RPMI8226 (cell line): Measurements from ENCODE around the gene CCDC93.
"Not testable (repeated sequence)": the region's sequence is repeated elsewhere in the genome, so short reads cannot be mapped to it uniquely, and the experiment has no call there.

Experiments used
- DNase-seq: peaks from one replicate; pipeline ENCODE4 v3.0.0-alpha.2; 2015

Gene CCDC93

GRCh38 chr2:117952228-117952627 lies 61.6 kb downstream of the CCDC93 start:
- no peak for DNase-seq

GRCh38 chr2:117949806-117950205 lies 64.1 kb downstream of the CCDC93 start:
- no peak for DNase-seq

GRCh38 chr2:117948615-117949014 lies 65.3 kb downstream of the CCDC93 start:
- no peak for DNase-seq

GRCh38 chr2:117945296-117945695 lies 68.6 kb downstream of the CCDC93 start:
- no peak for DNase-seq

- no peak for DNase-seq
Measured at GRCh38 chr2:117944816-117945215, 69.1 kb downstream of the CCDC93 start.

GRCh38 chr2:117943013-117943672 lies 70.7 kb downstream of the CCDC93 start:
- no peak for DNase-seq

GRCh38 chr2:117942551-117942950 lies 71.3 kb downstream of the CCDC93 start:
- no peak for DNase-seq

- no peak for DNase-seq
Measured at GRCh38 chr2:117941693-117942092, 72.2 kb downstream of the CCDC93 start.

GRCh38 chr2:117940436-117940835 lies 73.4 kb downstream of the CCDC93 start:
- no peak for DNase-seq

- no peak for DNase-seq
Measured at GRCh38 chr2:117938611-117939010, 75.3 kb downstream of the CCDC93 start.

GRCh38 chr2:117936871-117937428 lies 76.9 kb downstream of the CCDC93 start:
- no peak for DNase-seq

- no peak for DNase-seq
Measured at GRCh38 chr2:117935954-117936353, 77.9 kb downstream of the CCDC93 start.

- DNase-seq: no peak
Measured at GRCh38 chr2:117935456-117935855, 78.4 kb downstream of the CCDC93 start.

GRCh38 chr2:117933884-117934354 lies 80.0 kb downstream of the CCDC93 start:
- no peak for DNase-seq

GRCh38 chr2:117931978-117932377 lies 81.9 kb downstream of the CCDC93 start:
- no peak for DNase-seq

- no peak for DNase-seq
Measured at GRCh38 chr2:117931266-117931665, 82.6 kb downstream of the CCDC93 start.

- DNase-seq: no peak
Measured at GRCh38 chr2:117930775-117931174, 83.1 kb downstream of the CCDC93 start.

GRCh38 chr2:117923471-117923870 lies 90.4 kb downstream of the CCDC93 start:
- not testable (repeated sequence) for DNase-seq

- DNase-seq: no peak
Measured at GRCh38 chr2:117921520-117921919, 92.3 kb downstream of the CCDC93 start.

GRCh38 chr2:117918608-117919007 lies 95.3 kb downstream of the CCDC93 start:
- peak; percentile 12 for DNase-seq

GRCh38 chr2:117917223-117917917 lies 96.5 kb downstream of the CCDC93 start:
- DNase-seq: no peak

- no peak for DNase-seq
Measured at GRCh38 chr2:117902933-117903332, 110.9 kb downstream of the CCDC93 start.

GRCh38 chr2:117888897-117889296 lies 125.0 kb downstream of the CCDC93 start:
- DNase-seq: no peak

GRCh38 chr2:117885308-117885707 lies 128.6 kb downstream of the CCDC93 start:
- no peak for DNase-seq
